ENCODE data around the gene EOLA1. TPM values are rescaled to one million over a fixed set of nuclear protein-coding genes. Genes with fewer than 3 reads are reported as not detected.
"Not testable (repeated sequence)": the region's sequence is repeated elsewhere in the genome, so short reads cannot be mapped to it uniquely, and the experiment has no call there.

EOLA1 gene
- total and polyA plus RNA-seq, 2 of the 4 experiments (the other 2 are of a cell fraction) = 15.5 to 16.8 TPM

DNA sequence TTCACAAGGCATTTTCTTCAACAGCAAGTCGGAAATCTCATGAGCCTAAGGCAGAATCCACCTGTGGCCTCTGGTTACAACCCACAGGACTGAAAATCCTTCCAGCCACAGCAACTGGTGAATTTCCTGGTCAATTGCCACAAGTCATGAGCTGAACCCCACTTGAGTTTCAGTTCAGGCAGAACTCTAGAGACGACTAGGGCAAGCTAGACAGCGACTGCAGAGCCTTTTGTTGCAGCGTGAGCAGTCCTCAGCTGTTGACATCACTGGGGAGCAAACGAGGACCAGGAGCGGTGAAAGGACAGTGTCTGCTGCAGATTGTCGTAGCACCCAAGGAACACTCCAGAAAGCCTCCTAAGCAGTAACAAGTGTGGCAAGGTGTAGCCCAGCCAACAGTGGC is 55.1 kb downstream of the EOLA1 start:
- BruUV-seq (replicated peaks); H3K36me3 ChIP-seq (ENCODE audit: control insufficient read depth, insufficient read depth, low read length); H2AK5ac ChIP-seq (ENCODE audit: low read depth, low read length); H3K27me3 ChIP-seq (ENCODE audit: control insufficient read depth, insufficient read depth, low read length); POLR2A ChIA-PET (ENCODE audit: unreplicated experiment); H3K9me1 ChIP-seq (ENCODE audit: insufficient read depth, low read length); intact Hi-C loops (cut with micrococcal nuclease); dilution Hi-C loops (cut with HindIII; ENCODE audit: low sequenced_read_pairs, unreplicated experiment); H3K14ac ChIP-seq (replicated peaks; ENCODE audit: low read depth, low read length); in situ Hi-C loops (cut with MboI; ENCODE audit: low sequenced_read_pairs); ATAC-seq (ENCODE audit: low read depth); H3K9ac ChIP-seq (ENCODE audit: low read depth, low read length); H3K23ac ChIP-seq (ENCODE audit: low read depth, low read length); H2BK15ac ChIP-seq (ENCODE audit: low read depth, low read length); H2AK9ac ChIP-seq (replicated peaks; ENCODE audit: low read depth, low read length, poor library complexity); H3K27ac ChIP-seq (ENCODE audit: insufficient read depth, low read length); H3K4me3 ChIP-seq (ENCODE audit: insufficient read depth, low read depth, low read length); H2BK120ac ChIP-seq (ENCODE audit: low read depth, low read length); DNase-seq; H4K8ac ChIP-seq (ENCODE audit: low read depth in 2 of 2, low read length in 2 of 2); CTCF ChIA-PET; H3K4ac ChIP-seq (ENCODE audit: low read depth, low read length); H3K4me1 ChIP-seq (ENCODE audit: control insufficient read depth, insufficient read depth, low read length); H2BK20ac ChIP-seq (ENCODE audit: low read depth, low read length); H2BK5ac ChIP-seq (ENCODE audit: low read depth, low read length, poor library complexity, severe bottlenecking); H3K79me1 ChIP-seq (ENCODE audit: low read depth in 1 of 2, low read length in 2 of 2); H4K20me1 ChIP-seq (ENCODE audit: insufficient read depth, low read length); H3K56ac ChIP-seq (ENCODE audit: extremely low read depth, insufficient read depth, low read length); H3K4me2 ChIP-seq (ENCODE audit: low read depth, low read length); H3K18ac ChIP-seq (ENCODE audit: low read depth, low read length); H2AFZ ChIP-seq (replicated peaks; ENCODE audit: low read length, poor library complexity); H3K9me3 ChIP-seq (ENCODE audit: control insufficient read depth, insufficient read depth, low read length); H4K91ac ChIP-seq (ENCODE audit: insufficient read depth, low read depth, low read length); H4K5ac ChIP-seq (ENCODE audit: low read depth, low read length): not testable (repeated sequence)
- no CpG with 5 or more reads among the region's 7 CpGs for whole genome bisulfite sequencing, 2 experiments (ENCODE audit: extremely low coverage in 2 of 2, insufficient read length in 1 of 2)

Other genes with a start within 250 kb of the EOLA1 start
- gene IDS, start 35.7 kb upstream of the EOLA1 start, total RNA-seq (2012; rRNA removed) = 22.8 and 26.3 TPM in 2 replicates
- 56.9 and 62.7 TPM in 2 replicates for gene IDS, start 35.7 kb upstream of the EOLA1 start, polyA plus RNA-seq (2012; rRNA removed)
- gene HSFX3, start 8.9 kb downstream of the EOLA1 start, total RNA-seq (2012; rRNA removed) = not detected in 2 replicates
- not detected in 2 replicates for gene HSFX3, start 8.9 kb downstream of the EOLA1 start, polyA plus RNA-seq (2012; rRNA removed)
- not detected in 2 replicates for gene MAGEA9B, start 46.4 kb downstream of the EOLA1 start, total RNA-seq (2012; rRNA removed)
- gene MAGEA9B, start 46.4 kb downstream of the EOLA1 start, polyA plus RNA-seq (2012; rRNA removed) = not detected in 2 replicates
- not detected in 2 replicates for gene HSFX2, start 54.3 kb downstream of the EOLA1 start, total RNA-seq (2012; rRNA removed)
- 0.34 and 0.36 TPM in 2 replicates for gene HSFX2, start 54.3 kb downstream of the EOLA1 start, polyA plus RNA-seq (2012; rRNA removed)
- gene TMEM185A, start 90.8 kb downstream of the EOLA1 start, total RNA-seq (2012; rRNA removed) = 9.7 and 10.3 TPM in 2 replicates
- 10.6 and 12.2 TPM in 2 replicates for gene TMEM185A, start 90.8 kb downstream of the EOLA1 start, polyA plus RNA-seq (2012; rRNA removed)
- gene MAGEA11, start 171.0 kb downstream of the EOLA1 start, total RNA-seq (2012; rRNA removed) = not detected in 2 replicates
- not detected in 2 replicates for gene MAGEA11, start 171.0 kb downstream of the EOLA1 start, polyA plus RNA-seq (2012; rRNA removed)
- gene HSFX1, start 233.1 kb downstream of the EOLA1 start, total RNA-seq (2012; rRNA removed) = under 0.01 and 0.18 TPM in 2 replicates
- 0.20 and 0.36 TPM in 2 replicates for gene HSFX1, start 233.1 kb downstream of the EOLA1 start, polyA plus RNA-seq (2012; rRNA removed)
- gene MAGEA9, start 240.9 kb downstream of the EOLA1 start, total RNA-seq (2012; rRNA removed) = not detected in 2 replicates
- not detected in 2 replicates for gene MAGEA9, start 240.9 kb downstream of the EOLA1 start, polyA plus RNA-seq (2012; rRNA removed)